Effector memory CD8-positive, alpha-beta T cell (primary cell): ENCODE data around the gene SNRNP27.

Source experiments
- ATAC-seq: fragments of 150-1000 bp; cut with Tn5 transposase; replicated peaks from 2 replicates; pipeline ENCODE4 v1.10.0; 2021; ENCODE audit warnings: mild to moderate bottlenecking, moderate library complexity
- DNase-seq, 3 experiments: peaks; one replicate each; pipeline ENCODE4 v3.0.0; 2021
- H3K27ac Mint-ChIP-seq, 2 donors: one replicate each; pipeline ENCODE4 v1.8.0; 2022; ENCODE audit warnings: mild to moderate bottlenecking in 2 of 2, mixed read lengths in 2 of 2, moderate library complexity in 2 of 2
- H3K27me3 Mint-ChIP-seq, 2 donors: one replicate each; pipeline ENCODE4 v1.8.0; 2022; ENCODE audit warnings: mixed read lengths in 2 of 2
- H3K36me3 Mint-ChIP-seq: one replicate; pipeline ENCODE4 v1.8.0; 2022; ENCODE audit warnings: mild to moderate bottlenecking, moderate library complexity, mixed read lengths; ENCODE audit not compliant: insufficient read depth
- H3K4me1 Mint-ChIP-seq, 2 donors: one replicate each; pipeline ENCODE4 v1.8.0; 2022; ENCODE audit warnings: low read depth in 2 of 2, mixed read lengths in 2 of 2
- H3K4me3 Mint-ChIP-seq, 2 donors: one replicate each; pipeline ENCODE4 v1.8.0; 2022; ENCODE audit warnings: mild to moderate bottlenecking in 2 of 2, mixed read lengths in 2 of 2, moderate library complexity in 2 of 2
- H3K9me3 Mint-ChIP-seq, 2 donors: one replicate each; pipeline ENCODE4 v1.8.0; 2022; ENCODE audit warnings: mixed read lengths in 2 of 2

The SNRNP27 gene

GRCh38 chr2:69931832-69932595 lies 38.3 kb downstream of the SNRNP27 start:
- Mint-ChIP-seq H3K27me3 (no peaks in the 10 kb centered on the region), H3K9me3 (no peaks in the 10 kb centered on the region), H3K36me3 (peaks cover 17% of the 10 kb centered on the region), H3K4me3 (peak overlapping the region; percentile 11 to 40), H3K27ac (peak overlapping the region; percentile 36 to 66), H3K4me1 (peaks cover 16 to 18% of the 10 kb centered on the region in 2 donors)
- DNase-seq (no peak), ATAC-seq (no peak)

GRCh38 chr2:69932596-69932922 lies 38.8 kb downstream of the SNRNP27 start:
- peak overlapping the region; percentile 36 to 66 for H3K27ac Mint-ChIP-seq
- peaks cover 23% of the 10 kb centered on the region for H3K36me3 Mint-ChIP-seq
- no peak for DNase-seq
- H3K4me3 Mint-ChIP-seq, result peak overlapping the region in 1 of 2 donors; percentile 40
- H3K27me3 Mint-ChIP-seq, result no peaks in the 10 kb centered on the region
- ATAC-seq, result no peak
- H3K9me3 Mint-ChIP-seq, result no peaks in the 10 kb centered on the region
- peaks cover 16 to 18% of the 10 kb centered on the region in 2 donors for H3K4me1 Mint-ChIP-seq

GRCh38 chr2:69933254-69933828 lies 39.6 kb downstream of the SNRNP27 start:
- no peaks in the 10 kb centered on the region for H3K9me3 Mint-ChIP-seq
- ATAC-seq (no peak), DNase-seq (no peak)
- no peak overlapping the region for H3K27ac Mint-ChIP-seq
- H3K27me3 Mint-ChIP-seq, result no peaks in the 10 kb centered on the region
- peaks cover 19 to 20% of the 10 kb centered on the region in 2 donors for H3K4me1 Mint-ChIP-seq
- no peak overlapping the region for H3K4me3 Mint-ChIP-seq
- peaks cover 31% of the 10 kb centered on the region for H3K36me3 Mint-ChIP-seq

DNA sequence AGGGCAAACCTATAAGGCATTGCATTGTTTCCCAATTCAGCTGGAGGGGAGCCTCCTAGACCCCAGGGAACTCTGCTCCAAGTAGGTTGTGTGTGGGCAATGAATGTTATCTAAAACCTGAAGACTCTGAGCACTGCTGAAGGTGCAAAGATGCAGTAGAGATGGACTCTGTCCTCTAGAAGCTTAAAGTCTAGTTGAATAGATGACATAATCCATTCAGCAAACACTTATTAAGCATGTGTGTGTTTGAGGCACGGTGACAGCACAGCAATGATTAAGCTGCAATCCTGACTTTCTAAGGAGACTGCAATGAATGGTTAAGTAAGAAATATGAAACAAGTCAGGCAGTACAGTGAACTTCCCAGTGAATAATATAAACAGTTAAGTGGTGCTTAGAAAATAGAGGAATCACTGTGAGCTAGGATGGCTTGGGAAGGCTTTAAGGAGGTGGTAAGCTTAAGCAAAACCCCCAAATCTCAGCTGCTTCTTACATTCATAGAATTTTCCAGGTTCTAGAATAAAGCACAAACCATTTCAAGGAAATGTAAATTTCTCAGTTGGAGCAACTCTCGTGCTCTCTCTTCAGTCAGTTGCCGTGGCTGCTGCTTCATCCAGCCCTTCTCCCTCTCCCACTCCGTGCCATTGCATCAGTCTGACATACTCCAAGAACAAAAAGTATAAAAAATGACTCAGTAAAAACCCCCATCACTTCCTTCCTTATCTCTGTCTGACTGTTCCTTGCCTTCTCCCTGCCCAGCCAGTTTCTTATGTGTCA lies 40.3 kb downstream of the SNRNP27 start:
- Mint-ChIP-seq H3K4me1 (peaks cover 20% of the 10 kb centered on the region in 2 donors), H3K36me3 (peaks cover 37% of the 10 kb centered on the region), H3K4me3 (no peak overlapping the region), H3K27ac (peak overlapping the region in 1 of 2 donors; percentile 49), H3K9me3 (no peaks in the 10 kb centered on the region), H3K27me3 (no peaks in the 10 kb centered on the region)
- DNase-seq (no peak), ATAC-seq (no peak)

GRCh38 chr2:69934614-69934908 lies 40.8 kb downstream of the SNRNP27 start:
- no peak for ATAC-seq
- Mint-ChIP-seq H3K36me3 (peaks cover 43% of the 10 kb centered on the region), H3K27ac (peak overlapping the region in 1 of 2 donors; percentile 49), H3K4me3 (no peak overlapping the region), H3K4me1 (peaks cover 20 to 22% of the 10 kb centered on the region in 2 donors), H3K9me3 (no peaks in the 10 kb centered on the region), H3K27me3 (no peaks in the 10 kb centered on the region)
- DNase-seq, result no peak

GRCh38 chr2:69935011-69935410 lies 41.3 kb downstream of the SNRNP27 start:
- no peaks in the 10 kb centered on the region for H3K27me3 Mint-ChIP-seq
- H3K4me1 Mint-ChIP-seq, result peaks cover 19 to 20% of the 10 kb centered on the region in 2 donors
- no peak overlapping the region for H3K4me3 Mint-ChIP-seq
- no peaks in the 10 kb centered on the region for H3K9me3 Mint-ChIP-seq
- H3K27ac Mint-ChIP-seq, result no peak overlapping the region
- ATAC-seq (no peak), DNase-seq (no peak)
- H3K36me3 Mint-ChIP-seq, result peaks cover 47% of the 10 kb centered on the region

- H3K4me3 Mint-ChIP-seq, result no peak overlapping the region
- peak overlapping the region; percentile 29 to 32 for H3K27ac Mint-ChIP-seq
- no peak for DNase-seq
- H3K4me1 Mint-ChIP-seq, result peaks cover 15 to 16% of the 10 kb centered on the region in 2 donors
- no peaks in the 10 kb centered on the region for H3K27me3 Mint-ChIP-seq
- H3K9me3 Mint-ChIP-seq, result no peaks in the 10 kb centered on the region
- H3K36me3 Mint-ChIP-seq, result peaks cover 61% of the 10 kb centered on the region
- no peak for ATAC-seq
Observed at GRCh38 chr2:69936906-69937305, 43.1 kb downstream of the SNRNP27 start.

DNA sequence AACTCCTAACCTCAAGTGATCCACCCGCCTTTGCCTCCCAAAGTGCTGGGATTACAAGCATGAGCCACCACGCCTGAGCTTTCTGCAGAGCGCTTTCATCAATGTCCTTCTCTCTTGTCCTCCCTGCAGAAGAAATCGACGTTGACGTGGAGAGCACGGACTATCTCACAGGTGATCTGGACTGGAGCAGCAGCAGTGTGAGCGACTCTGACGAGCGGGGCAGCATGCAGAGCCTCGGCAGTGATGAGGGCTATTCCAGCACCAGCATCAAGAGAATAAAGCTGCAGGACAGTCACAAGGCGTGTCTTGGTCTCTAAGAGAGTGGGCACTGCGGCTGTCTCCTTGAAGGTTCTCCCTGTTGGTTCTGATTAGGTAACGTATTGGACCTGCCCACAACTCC lies 44.2 kb downstream of the SNRNP27 start:
- ATAC-seq (no peak), DNase-seq (no peak)
- no peak overlapping the region for H3K4me3 Mint-ChIP-seq
- H3K27ac Mint-ChIP-seq, result peak overlapping the region; percentile 22 to 88
- H3K27me3 Mint-ChIP-seq, result no peaks in the 10 kb centered on the region
- H3K4me1 Mint-ChIP-seq, result peaks cover 10% of the 10 kb centered on the region in 2 donors
- peaks cover 70% of the 10 kb centered on the region for H3K36me3 Mint-ChIP-seq
- no peaks in the 10 kb centered on the region for H3K9me3 Mint-ChIP-seq

- DNase-seq, result no peak
- Mint-ChIP-seq H3K27ac (peak overlapping the region in 1 of 2 donors; percentile 77), H3K9me3 (no peaks in the 10 kb centered on the region), H3K36me3 (peaks cover 79% of the 10 kb centered on the region), H3K27me3 (no peaks in the 10 kb centered on the region), H3K4me3 (no peak overlapping the region), H3K4me1 (peaks cover 5 to 6% of the 10 kb centered on the region in 2 donors)
- ATAC-seq, result no peak
Observed at GRCh38 chr2:69939722-69940121, 46.0 kb downstream of the SNRNP27 start.

- DNase-seq, result no peak
- Mint-ChIP-seq H3K27me3 (no peaks in the 10 kb centered on the region), H3K4me1 (peaks cover 9 to 10% of the 10 kb centered on the region in 2 donors), H3K4me3 (no peak overlapping the region), H3K9me3 (no peaks in the 10 kb centered on the region), H3K27ac (no peak overlapping the region), H3K36me3 (peaks cover 80% of the 10 kb centered on the region)
- no peak for ATAC-seq
Observed at GRCh38 chr2:69940691-69941090, 46.9 kb downstream of the SNRNP27 start.

GRCh38 chr2:69943000-69943842 lies 49.5 kb downstream of the SNRNP27 start:
- ATAC-seq (no peak), DNase-seq (no peak)
- Mint-ChIP-seq H3K4me3 (no peak overlapping the region), H3K27me3 (no peaks in the 10 kb centered on the region), H3K4me1 (peaks cover 27 to 29% of the 10 kb centered on the region in 2 donors), H3K9me3 (no peaks in the 10 kb centered on the region), H3K27ac (peak overlapping the region; percentile 70 to 87), H3K36me3 (peaks cover 62% of the 10 kb centered on the region)

- no peaks in the 10 kb centered on the region for H3K9me3 Mint-ChIP-seq
- H3K4me3 Mint-ChIP-seq, result no peak overlapping the region
- DNase-seq, result no peak
- H3K4me1 Mint-ChIP-seq, result peaks cover 27 to 29% of the 10 kb centered on the region in 2 donors
- no peaks in the 10 kb centered on the region for H3K27me3 Mint-ChIP-seq
- peaks cover 55% of the 10 kb centered on the region for H3K36me3 Mint-ChIP-seq
- ATAC-seq, result no peak
- H3K27ac Mint-ChIP-seq, result peak overlapping the region in 1 of 2 donors; percentile 87
Observed at GRCh38 chr2:69943843-69944525, 50.2 kb downstream of the SNRNP27 start.

GRCh38 chr2:69944756-69945155 lies 51.0 kb downstream of the SNRNP27 start:
- Mint-ChIP-seq H3K36me3 (peaks cover 48% of the 10 kb centered on the region), H3K27ac (peak overlapping the region; percentile 87 to 95), H3K9me3 (no peaks in the 10 kb centered on the region), H3K4me3 (no peak overlapping the region), H3K27me3 (no peaks in the 10 kb centered on the region), H3K4me1 (peaks cover 26 to 27% of the 10 kb centered on the region in 2 donors)
- DNase-seq, result no peak
- ATAC-seq, result no peak
